ENCODE results near the gene AUTS2.
"Not testable (repeated sequence)": the region's sequence is repeated elsewhere in the genome, so short reads cannot be mapped to it uniquely, and the experiment has no call there.

Gene AUTS2

GRCh38 chr7:70717553-70718329, 1119.5 kb downstream of the AUTS2 start:
- DNase-seq (ENCODE audit: low read depth in 2 of 2): no peak

GRCh38 chr7:70719125-70719524, 1120.8 kb downstream of the AUTS2 start:
- DNase-seq (ENCODE audit: low read depth in 2 of 2): no peak

GRCh38 chr7:70720191-70720873, 1122.1 kb downstream of the AUTS2 start:
- DNase-seq (ENCODE audit: low read depth in 2 of 2): no peak

- DNase-seq (ENCODE audit: low read depth in 2 of 2): no peak
Measured at GRCh38 chr7:70721500-70721899, 1123.2 kb downstream of the AUTS2 start.

GRCh38 chr7:70723339-70723738, 1125.1 kb downstream of the AUTS2 start:
- DNase-seq (ENCODE audit: low read depth in 2 of 2): no peak

- DNase-seq (ENCODE audit: low read depth in 2 of 2): no peak
Measured at GRCh38 chr7:70725448-70725847, 1127.2 kb downstream of the AUTS2 start.

GRCh38 chr7:70726294-70726693, 1128.0 kb downstream of the AUTS2 start:
- DNase-seq (ENCODE audit: low read depth in 2 of 2): no peak

- no peak for DNase-seq (ENCODE audit: low read depth in 2 of 2)
Measured at GRCh38 chr7:70726951-70727378, 1128.7 kb downstream of the AUTS2 start.

- no peak for DNase-seq (ENCODE audit: low read depth in 2 of 2)
Measured at GRCh38 chr7:70727861-70728260, 1129.6 kb downstream of the AUTS2 start.

- DNase-seq (ENCODE audit: low read depth in 2 of 2): no peak
Measured at GRCh38 chr7:70728872-70729552, 1130.7 kb downstream of the AUTS2 start.

- DNase-seq (ENCODE audit: low read depth in 2 of 2): not testable (repeated sequence)
Measured at GRCh38 chr7:70729553-70730157, 1131.4 kb downstream of the AUTS2 start.

GRCh38 chr7:70730451-70731110, 1132.3 kb downstream of the AUTS2 start:
- no peak for DNase-seq (ENCODE audit: low read depth in 2 of 2)

GRCh38 chr7:70733090-70733489, 1134.8 kb downstream of the AUTS2 start:
- DNase-seq (ENCODE audit: low read depth in 2 of 2): no peak

GRCh38 chr7:70734411-70734810, 1136.1 kb downstream of the AUTS2 start:
- DNase-seq (ENCODE audit: low read depth in 2 of 2): no peak

GRCh38 chr7:70735313-70735712, 1137.0 kb downstream of the AUTS2 start:
- no peak for DNase-seq (ENCODE audit: low read depth in 2 of 2)

- DNase-seq (ENCODE audit: low read depth in 2 of 2): no peak
Measured at GRCh38 chr7:70736715-70737460, 1138.6 kb downstream of the AUTS2 start.

- DNase-seq (ENCODE audit: low read depth in 2 of 2): no peak
Measured at GRCh38 chr7:70738151-70738885, 1140.0 kb downstream of the AUTS2 start.

- no peak for DNase-seq (ENCODE audit: low read depth in 2 of 2)
Measured at GRCh38 chr7:70739646-70740210, 1141.5 kb downstream of the AUTS2 start.

GRCh38 chr7:70741666-70742065, 1143.4 kb downstream of the AUTS2 start:
- DNase-seq (ENCODE audit: low read depth in 2 of 2): no peak

All from stimulated activated CD8-positive, alpha-beta memory T cell treated with anti-CD3 and anti-CD28 coated beads, Interleukin-2, amount 100 ng/mL, for 1 hour (primary cell).